Peyer's patch (tissue), 4 donors: ENCODE measurements around the gene SPNS3. TPM values are rescaled to one million over a fixed set of nuclear protein-coding genes. Genes with fewer than 3 reads are reported as not detected.

ENCODE experiments used
- DNase-seq, 3 donors: peaks; one replicate each; pipeline ENCODE4 v3.0.0-alpha.2; 2017 to 2019
- H3K27ac ChIP-seq, 4 donors: fragments of 200-600 bp; sonication (generic); one replicate each; pipeline ENCODE4 v1.5.1; 2016 to 2019
- H3K27me3 ChIP-seq, 2 donors: fragments of 200-600 bp; sonication (generic); one replicate each; pipeline ENCODE4 v1.5.1; 2019
- H3K36me3 ChIP-seq, 3 donors: fragments of 200-600 bp; sonication (generic); one replicate each; pipeline ENCODE4 v1.5.1; 2016 to 2019
- H3K4me1 ChIP-seq, 4 donors: fragments of 200-600 bp; sonication (generic); one replicate each; pipeline ENCODE4 v1.5.1; 2016 to 2019
- H3K4me3 ChIP-seq, 4 donors: fragments of 200-600 bp; sonication (generic); 1 replicate in 3 of 4; 2 replicates in 1 of 4; pipeline ENCODE4 v1.5.1; 2016 to 2019; ENCODE audit warnings: mild to moderate bottlenecking in 1 of 4
- H3K9me3 ChIP-seq, 4 donors: fragments of 200-600 bp; sonication (generic); one replicate each; pipeline ENCODE4 v1.5.1; 2016 to 2019; ENCODE audit warnings: mild to moderate bottlenecking in 1 of 4
- POLR2A ChIP-seq, 2 donors: fragments of 450-650 bp; IDR thresholded peaks; one replicate each; pipeline ENCODE4 v1.5.1; 2017; ENCODE audit warnings: antibody characterized with exemption in 2 of 2, mild to moderate bottlenecking in 2 of 2, moderate library complexity in 2 of 2
- total RNA-seq, 4 donors: library from RNA; depleted of rRNA; stranded (reverse); fragments of >200 nt; gene quantifications; one replicate each; pipeline ENCODE4 v1.1.0, GENCODE V29; 2016
- TF ChIP-seq, protein P1 (sequence below), 6 experiments: fragments of 450-650 bp in 4 of 6; fragments of 200-600 bp in 2 of 6; sonication (generic) in 1 of 6; IDR thresholded peaks; one replicate each; pipeline ENCODE4 v1.5.1; 2017 to 2019; ENCODE audit warnings: antibody characterized with exemption in 6 of 6, mild to moderate bottlenecking in 3 of 6, moderate library complexity in 1 of 6

The SPNS3 gene
- total RNA-seq, 4 donors from 2014 or later = 1.1 to 2.0 TPM; not detected in 2

DNA sequence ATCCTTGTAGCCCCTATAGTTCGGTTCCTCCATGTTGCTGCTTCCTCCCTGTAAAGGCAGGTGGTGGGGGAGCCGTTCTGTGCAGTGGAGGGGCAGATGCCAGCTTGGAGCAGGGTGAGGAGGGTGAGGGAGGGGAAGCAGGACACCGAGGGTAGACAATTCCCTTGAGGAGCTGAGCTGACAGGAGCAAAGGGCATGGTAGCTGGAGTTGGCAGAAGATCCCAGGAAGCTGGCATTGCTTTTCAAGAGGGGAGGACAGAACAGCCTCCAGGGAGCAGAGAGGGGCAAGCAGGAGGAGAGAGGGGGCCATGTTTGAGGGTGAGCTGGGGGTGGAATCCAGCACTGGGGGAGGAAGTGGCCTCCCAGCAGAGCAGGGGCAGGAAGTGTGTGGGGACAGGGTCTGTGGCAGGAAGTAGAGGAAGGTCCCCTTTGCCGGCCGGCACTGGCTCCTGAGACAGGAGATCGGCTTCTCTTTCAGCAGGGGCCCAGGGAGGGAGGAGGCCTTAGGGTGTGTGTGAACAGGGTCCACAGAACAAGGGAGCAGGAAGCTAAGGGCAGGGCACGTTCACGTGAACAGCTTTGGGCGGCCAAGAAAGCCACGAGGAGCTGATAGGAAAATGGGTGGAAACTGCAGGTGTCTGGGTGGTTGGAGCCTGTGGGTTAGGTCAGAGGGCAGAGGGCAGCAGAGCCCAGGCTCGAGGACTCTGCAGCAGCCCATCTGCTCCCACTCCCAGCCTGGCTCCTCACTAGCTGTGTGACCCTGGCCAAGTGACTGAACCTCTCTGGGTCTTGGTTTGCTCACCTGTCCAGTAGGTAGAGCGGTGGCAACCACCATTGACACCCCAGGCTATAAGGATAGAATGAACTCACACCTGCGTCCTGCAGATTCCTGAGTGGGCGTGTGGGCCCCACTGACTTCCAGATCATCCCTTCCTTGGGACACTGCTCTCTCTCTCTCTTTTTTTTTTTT, 47.5 kb downstream of the SPNS3 start:
- TF ChIP-seq, protein P1, sequence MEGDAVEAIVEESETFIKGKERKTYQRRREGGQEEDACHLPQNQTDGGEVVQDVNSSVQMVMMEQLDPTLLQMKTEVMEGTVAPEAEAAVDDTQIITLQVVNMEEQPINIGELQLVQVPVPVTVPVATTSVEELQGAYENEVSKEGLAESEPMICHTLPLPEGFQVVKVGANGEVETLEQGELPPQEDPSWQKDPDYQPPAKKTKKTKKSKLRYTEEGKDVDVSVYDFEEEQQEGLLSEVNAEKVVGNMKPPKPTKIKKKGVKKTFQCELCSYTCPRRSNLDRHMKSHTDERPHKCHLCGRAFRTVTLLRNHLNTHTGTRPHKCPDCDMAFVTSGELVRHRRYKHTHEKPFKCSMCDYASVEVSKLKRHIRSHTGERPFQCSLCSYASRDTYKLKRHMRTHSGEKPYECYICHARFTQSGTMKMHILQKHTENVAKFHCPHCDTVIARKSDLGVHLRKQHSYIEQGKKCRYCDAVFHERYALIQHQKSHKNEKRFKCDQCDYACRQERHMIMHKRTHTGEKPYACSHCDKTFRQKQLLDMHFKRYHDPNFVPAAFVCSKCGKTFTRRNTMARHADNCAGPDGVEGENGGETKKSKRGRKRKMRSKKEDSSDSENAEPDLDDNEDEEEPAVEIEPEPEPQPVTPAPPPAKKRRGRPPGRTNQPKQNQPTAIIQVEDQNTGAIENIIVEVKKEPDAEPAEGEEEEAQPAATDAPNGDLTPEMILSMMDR (IDR thresholded peaks at IDR 0.05) = no peak
- peak; percentile 29 to 83 for TF ChIP-seq POLR2A (IDR thresholded peaks at IDR 0.05)
- peak; percentile 41 to 88 (median 82) for DNase-seq
- Histone ChIP-seq H3K27me3 (no peaks in the 10 kb centered on the region), H3K4me3 (peak overlapping the region in 2 of 4 donors; percentile 20 to 34), H3K9me3 (no peaks in the 10 kb centered on the region), H3K36me3 (no peaks in the 10 kb centered on the region), H3K4me1 (peaks cover 5 to 71% (median 22%) of the 10 kb centered on the region in 4 donors), H3K27ac (peak overlapping the region in 3 of 4 donors; percentile 81 to 98 (median 88))

DNA sequence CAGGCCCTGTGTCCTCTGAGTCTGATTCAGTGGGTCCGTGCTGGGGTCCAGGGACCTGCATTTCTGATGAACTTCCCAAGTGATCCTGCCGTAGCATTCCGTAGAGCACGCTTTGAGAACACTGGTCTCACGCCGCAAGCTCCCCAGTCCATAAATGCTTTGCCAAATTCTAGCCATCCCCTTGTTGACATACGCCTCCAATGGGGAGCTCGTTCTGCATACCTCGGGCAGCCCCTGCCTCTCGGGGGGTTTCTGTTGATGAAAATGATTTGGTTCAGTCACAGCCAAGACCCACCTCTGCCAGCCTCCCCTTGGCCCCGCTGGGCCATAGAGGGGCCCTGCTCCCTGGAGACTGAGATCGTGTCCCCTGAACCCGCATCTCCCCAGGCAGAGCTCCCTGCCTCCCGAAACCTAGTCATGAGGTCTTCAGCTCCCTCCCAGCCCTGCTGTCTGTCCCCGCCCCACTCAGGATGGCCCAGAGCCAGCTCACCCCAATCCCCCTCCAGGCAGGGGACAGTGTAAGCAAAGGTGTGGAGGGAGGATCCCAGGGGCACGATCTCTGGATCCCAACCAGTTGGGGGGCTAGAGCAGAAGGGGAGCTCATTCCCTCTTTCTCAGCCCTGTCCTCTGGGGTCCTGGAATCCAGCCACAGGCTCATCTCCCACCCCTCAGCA, 48.7 kb downstream of the SPNS3 start:
- H3K9me3 ChIP-seq = no peaks in the 10 kb centered on the region
- DNase-seq = no peak
- no peaks in the 10 kb centered on the region for H3K27me3 ChIP-seq
- peak overlapping the region in 3 of 4 donors; percentile 81 to 98 (median 88) for H3K27ac ChIP-seq
- H3K36me3 ChIP-seq = no peaks in the 10 kb centered on the region
- no peak for TF ChIP-seq POLR2A (IDR thresholded peaks at IDR 0.05)
- peaks cover 5 to 58% (median 16%) of the 10 kb centered on the region in 4 donors for H3K4me1 ChIP-seq
- peak overlapping the region in 2 of 4 donors; percentile 21 to 30 for H3K4me3 ChIP-seq

- peak overlapping the region in 2 of 4 donors; percentile 21 to 30 for H3K4me3 ChIP-seq
- DNase-seq = peak in 2 of 3 donors; percentile 69 to 75
- peak overlapping the region in 3 of 4 donors; percentile 81 to 98 (median 88) for H3K27ac ChIP-seq
- no peaks in the 10 kb centered on the region for H3K36me3 ChIP-seq
- TF ChIP-seq POLR2A (IDR thresholded peaks at IDR 0.05) = peak; percentile 45 to 78
- TF ChIP-seq, protein P1 (IDR thresholded peaks at IDR 0.05) = no peak
- H3K4me1 ChIP-seq = peaks cover 5 to 56% (median 15%) of the 10 kb centered on the region in 4 donors
- H3K9me3 ChIP-seq = no peaks in the 10 kb centered on the region
- no peaks in the 10 kb centered on the region for H3K27me3 ChIP-seq
These were observed 49.5 kb downstream of the SPNS3 start for GRCh38 chr17:4483012-4483840.

DNA sequence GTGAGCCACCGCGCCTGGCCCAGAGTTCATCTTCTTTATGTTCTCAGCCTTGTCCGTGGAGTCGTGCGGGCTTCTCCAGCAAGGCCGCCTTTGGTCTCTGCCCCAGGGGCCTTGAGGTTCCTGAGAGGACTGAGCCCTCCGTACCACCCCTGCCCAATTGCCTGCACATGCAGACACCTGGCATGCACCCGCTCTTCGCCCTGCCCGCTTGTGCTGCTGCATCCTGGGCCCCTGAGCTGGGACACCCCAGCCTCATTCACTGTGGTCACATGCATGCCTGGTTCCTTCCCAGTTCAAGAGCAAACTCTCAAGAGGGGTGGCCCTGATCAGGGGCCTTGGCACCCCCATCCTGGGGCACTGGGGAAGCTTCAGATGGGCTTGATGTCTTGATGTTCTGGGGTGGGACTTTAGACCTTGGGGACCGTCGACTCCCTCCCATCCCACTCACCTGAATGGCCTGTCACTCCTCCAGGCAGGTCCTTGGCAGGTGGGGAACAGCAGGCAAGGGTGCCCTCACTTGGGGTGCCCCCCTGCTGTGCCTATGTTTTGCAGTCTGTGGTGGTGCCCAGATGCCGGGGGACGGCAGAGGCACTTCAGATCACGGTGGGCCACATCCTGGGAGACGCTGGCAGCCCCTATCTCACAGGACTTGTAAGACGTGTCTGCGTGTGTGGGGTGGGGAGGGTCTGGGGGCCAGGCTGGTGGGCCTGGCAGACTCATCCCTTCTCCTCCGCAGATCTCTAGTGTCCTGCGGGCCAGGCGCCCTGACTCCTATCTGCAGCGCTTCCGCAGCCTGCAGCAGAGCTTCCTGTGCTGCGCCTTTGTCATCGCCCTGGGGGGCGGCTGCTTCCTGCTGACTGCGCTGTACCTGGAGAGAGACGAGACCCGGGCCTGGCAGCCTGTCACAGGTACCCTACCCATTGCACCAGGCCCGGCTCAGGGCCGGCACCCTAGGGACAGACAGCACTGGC, 52.2 kb downstream of the SPNS3 start:
- peak overlapping the region; percentile 31 to 43 (median 38) for H3K4me3 ChIP-seq
- H3K4me1 ChIP-seq = peaks cover under 1 to 33% (median 10%) of the 10 kb centered on the region in 4 donors
- peak in 1 of 3 donors; percentile 65 for DNase-seq
- no peaks in the 10 kb centered on the region for H3K36me3 ChIP-seq
- H3K27ac ChIP-seq = peak overlapping the region; percentile 22 to 73 (median 40)
- TF ChIP-seq POLR2A (IDR thresholded peaks at IDR 0.05) = no peak
- TF ChIP-seq, protein P1 (IDR thresholded peaks at IDR 0.05) = no peak
- no peaks in the 10 kb centered on the region for H3K27me3 ChIP-seq
- no peaks in the 10 kb centered on the region for H3K9me3 ChIP-seq

GRCh38 chr17:4487296-4487695, 53.6 kb downstream of the SPNS3 start:
- Histone ChIP-seq H3K36me3 (no peaks in the 10 kb centered on the region), H3K27me3 (no peaks in the 10 kb centered on the region), H3K4me1 (peaks cover 0 to 20% (median 2%) of the 10 kb centered on the region in 4 donors), H3K4me3 (no peak overlapping the region), H3K9me3 (no peaks in the 10 kb centered on the region), H3K27ac (no peak overlapping the region)
- no peak for TF ChIP-seq POLR2A (IDR thresholded peaks at IDR 0.05)
- TF ChIP-seq, protein P1 (IDR thresholded peaks at IDR 0.05) = no peak
- no peak for DNase-seq
